ENCODE results near the gene SEC14L1.

SEC14L1 gene

DNA sequence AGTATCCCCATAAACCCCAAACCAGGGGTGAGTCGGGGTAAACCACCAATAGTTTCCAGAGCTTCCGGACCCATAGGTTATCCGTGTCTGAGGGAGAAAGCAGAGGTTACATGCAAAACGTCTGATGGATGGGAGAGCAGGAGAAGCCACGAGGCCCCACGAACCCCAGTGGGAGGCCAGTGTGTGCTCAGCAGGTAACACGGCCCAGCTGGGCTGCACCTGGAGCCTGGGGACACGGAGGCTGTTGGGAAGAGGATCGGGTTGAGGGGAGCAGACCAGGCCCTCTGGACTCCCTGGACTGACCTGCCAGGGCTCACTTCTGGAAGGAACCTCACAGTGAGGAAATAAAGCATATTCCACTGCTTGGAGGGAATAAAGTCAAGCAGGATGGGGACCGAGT, 78.1 kb downstream of the SEC14L1 start:
- TF ChIP-seq, protein P1, sequence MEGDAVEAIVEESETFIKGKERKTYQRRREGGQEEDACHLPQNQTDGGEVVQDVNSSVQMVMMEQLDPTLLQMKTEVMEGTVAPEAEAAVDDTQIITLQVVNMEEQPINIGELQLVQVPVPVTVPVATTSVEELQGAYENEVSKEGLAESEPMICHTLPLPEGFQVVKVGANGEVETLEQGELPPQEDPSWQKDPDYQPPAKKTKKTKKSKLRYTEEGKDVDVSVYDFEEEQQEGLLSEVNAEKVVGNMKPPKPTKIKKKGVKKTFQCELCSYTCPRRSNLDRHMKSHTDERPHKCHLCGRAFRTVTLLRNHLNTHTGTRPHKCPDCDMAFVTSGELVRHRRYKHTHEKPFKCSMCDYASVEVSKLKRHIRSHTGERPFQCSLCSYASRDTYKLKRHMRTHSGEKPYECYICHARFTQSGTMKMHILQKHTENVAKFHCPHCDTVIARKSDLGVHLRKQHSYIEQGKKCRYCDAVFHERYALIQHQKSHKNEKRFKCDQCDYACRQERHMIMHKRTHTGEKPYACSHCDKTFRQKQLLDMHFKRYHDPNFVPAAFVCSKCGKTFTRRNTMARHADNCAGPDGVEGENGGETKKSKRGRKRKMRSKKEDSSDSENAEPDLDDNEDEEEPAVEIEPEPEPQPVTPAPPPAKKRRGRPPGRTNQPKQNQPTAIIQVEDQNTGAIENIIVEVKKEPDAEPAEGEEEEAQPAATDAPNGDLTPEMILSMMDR (IDR thresholded peaks at IDR 0.05; ENCODE audit: low read depth, low read length) = no peak
- no peak for DNase-seq (ENCODE audit: low read depth in 2 of 2)

DNA sequence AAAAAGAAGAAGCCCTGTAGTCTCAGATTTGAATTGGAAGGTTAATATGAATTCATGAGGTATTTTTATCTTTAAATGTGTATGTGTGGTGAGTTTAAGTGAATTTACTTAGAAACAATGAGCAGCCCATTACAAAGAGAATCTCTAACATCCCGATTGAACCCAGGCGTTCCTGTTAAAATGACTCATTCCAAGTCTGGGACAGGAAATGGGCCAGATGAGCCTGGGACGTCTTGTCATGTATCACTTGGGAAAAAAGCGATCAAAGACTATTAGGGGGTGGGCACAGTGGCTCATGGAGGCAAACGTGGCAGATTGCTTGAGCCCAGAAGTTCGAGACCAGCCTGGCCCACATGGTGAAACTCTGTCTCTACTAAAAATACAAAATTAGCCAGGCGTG, 81.6 kb downstream of the SEC14L1 start:
- no peak overlapping the region for H3K4me3 ChIP-seq (replicated peaks in 1 of 2; ENCODE audit: low read depth in 2 of 2, low read length in 2 of 2)
- DNase-seq (ENCODE audit: low read depth in 2 of 2) = peak in 1 of 2 donors; percentile 18
- TF ChIP-seq, protein P1 (IDR thresholded peaks at IDR 0.05; ENCODE audit: low read depth, low read length) = no peak

More for the DNA sequence above, 78.1 kb downstream of the SEC14L1 start:
- H3K4me3 ChIP-seq (replicated peaks in 1 of 2; ENCODE audit: low read depth in 2 of 2, low read length in 2 of 2) = no peak overlapping the region

DNA sequence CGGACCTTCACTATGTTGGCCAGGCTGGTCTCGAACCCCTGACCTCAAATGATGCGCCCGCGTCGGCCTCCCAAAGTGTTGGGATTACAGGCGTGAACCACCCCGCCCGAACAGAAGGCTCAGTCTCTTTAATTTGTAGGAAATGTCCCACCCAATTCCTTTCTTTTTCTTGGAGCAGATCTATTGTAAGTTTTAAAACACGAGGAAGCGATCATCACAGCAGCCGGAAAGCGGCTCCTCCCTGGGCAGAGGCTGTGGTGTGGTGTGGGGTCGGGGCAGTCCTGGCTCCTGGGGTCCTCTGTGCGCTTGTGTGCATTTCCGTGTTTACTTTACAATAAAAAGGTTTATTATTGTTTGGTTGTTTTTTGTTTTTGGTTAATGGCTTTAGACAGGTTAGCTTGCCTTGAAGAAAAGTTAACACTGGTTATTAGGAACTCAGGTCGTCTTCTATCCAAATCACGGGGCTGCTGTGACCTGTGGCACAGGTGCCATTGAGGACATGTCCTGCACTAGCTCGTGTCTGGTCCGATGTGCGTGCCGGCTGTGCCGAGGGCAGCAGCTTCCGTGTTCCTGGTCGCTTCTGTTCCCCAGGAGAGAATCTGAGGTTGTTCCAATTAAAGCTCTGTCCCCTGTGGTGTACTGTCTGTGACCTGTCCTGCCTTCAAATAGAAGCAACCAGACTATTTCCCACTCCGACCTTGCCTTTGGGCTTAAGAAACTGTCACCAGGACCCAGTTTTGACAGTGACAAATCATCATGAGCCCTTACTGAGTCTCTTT, 83.1 kb downstream of the SEC14L1 start:
- DNase-seq (ENCODE audit: low read depth in 2 of 2) = no peak
- no peak overlapping the region for H3K4me3 ChIP-seq (replicated peaks in 1 of 2; ENCODE audit: low read depth in 2 of 2, low read length in 2 of 2)
- TF ChIP-seq, protein P1 (IDR thresholded peaks at IDR 0.05; ENCODE audit: low read depth, low read length) = no peak

DNA sequence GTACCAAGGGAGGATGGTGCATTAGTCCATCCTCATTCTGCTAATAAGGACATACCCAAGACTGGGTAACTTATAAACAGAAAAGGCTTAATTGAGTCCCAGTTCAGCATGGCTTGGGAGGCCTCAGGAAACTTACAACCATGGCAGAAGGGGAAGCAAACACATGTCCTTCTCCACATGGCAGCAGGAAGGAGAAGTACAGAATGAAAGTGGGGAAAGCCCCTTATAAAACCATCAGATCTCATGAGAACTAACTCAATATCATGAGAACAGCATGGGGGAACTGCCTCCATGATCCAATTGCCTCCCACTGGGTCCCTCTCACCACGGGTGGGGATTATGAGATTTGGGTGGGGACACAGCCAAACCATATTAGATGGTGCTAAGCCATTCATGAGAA, 84.5 kb downstream of the SEC14L1 start:
- DNase-seq (ENCODE audit: low read depth in 2 of 2) = no peak
- TF ChIP-seq, protein P1 (IDR thresholded peaks at IDR 0.05; ENCODE audit: low read depth, low read length) = no peak
- no peak overlapping the region for H3K4me3 ChIP-seq (replicated peaks in 1 of 2; ENCODE audit: low read depth in 2 of 2, low read length in 2 of 2)

DNA sequence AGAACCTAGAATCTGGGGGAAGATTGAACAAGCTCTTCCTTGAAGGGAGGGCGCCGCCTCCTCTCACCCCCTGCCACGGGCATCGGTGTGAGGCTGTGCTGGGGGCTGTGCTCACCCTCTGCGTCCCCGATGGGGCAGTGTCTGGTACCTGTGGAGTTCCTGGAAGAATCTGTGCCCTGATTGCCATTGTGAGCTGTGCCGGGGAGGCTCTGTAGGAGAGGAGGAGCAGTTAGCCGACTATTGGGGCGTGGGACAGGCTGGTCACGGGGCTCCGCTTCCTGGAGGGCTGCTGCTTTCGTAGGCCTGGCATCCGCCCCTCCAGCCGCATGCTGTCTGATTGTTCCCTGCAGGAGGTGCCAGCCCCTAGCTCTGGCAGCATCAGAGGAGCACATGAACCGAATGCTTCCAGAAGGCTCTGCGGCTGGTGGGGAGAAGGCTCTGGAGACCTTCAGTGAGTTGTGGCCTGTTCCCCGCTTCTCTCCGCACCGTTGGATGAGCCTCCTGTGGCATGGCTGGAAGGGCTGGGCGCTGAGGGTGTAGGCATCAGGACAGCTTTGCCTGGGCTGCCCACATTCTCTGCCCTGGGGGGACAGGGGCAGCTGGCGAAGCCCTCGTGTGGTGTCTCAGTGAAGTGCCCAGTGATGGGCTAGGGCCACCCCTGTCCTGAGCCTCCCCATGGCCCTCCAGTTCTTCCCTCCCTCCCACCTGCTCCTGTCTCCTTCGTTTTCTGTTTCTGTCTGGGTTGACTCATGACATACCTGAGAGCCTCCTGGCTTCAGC, 86.9 kb downstream of the SEC14L1 start:
- TF ChIP-seq, protein P1 (IDR thresholded peaks at IDR 0.05; ENCODE audit: low read depth, low read length) = no peak
- no peak for DNase-seq (ENCODE audit: low read depth in 2 of 2)
- H3K4me3 ChIP-seq (replicated peaks in 1 of 2; ENCODE audit: low read depth in 2 of 2, low read length in 2 of 2) = no peak overlapping the region

DNA sequence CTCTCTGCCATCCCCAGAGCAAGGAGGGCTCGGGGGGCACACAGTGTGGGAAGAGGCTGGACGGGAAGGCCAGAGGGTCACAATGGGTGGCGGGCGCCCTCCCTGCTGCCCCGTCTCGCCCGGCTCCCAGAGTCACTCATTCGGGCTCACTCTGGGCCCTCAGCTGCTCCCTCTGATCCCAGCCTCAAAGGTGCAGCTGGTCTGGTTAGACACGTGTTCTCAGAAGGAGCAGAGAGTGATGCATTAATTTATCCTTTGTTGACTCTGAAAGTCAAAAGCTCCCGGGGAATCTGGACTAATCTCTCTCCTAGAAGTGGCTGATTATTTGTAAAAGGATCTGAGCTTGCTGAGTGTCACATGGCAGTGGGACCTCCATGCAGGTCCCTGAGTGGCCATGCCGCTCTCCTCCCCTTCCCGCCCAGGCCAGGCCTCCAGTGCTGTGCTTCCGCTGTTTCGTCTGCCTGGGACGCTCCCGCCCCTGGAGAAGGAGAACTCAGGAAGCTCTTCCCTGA, 87.5 kb downstream of the SEC14L1 start:
- TF ChIP-seq, protein P1 (IDR thresholded peaks at IDR 0.05; ENCODE audit: low read depth, low read length) = no peak
- H3K4me3 ChIP-seq (replicated peaks in 1 of 2; ENCODE audit: low read depth in 2 of 2, low read length in 2 of 2) = no peak overlapping the region
- no peak for DNase-seq (ENCODE audit: low read depth in 2 of 2)

All from cardiac fibroblast (primary cell).